Measurements from ENCODE around the gene CDH23.

The CDH23 gene

GRCh38 chr10:71426058-71426605, 29.4 kb downstream of the CDH23 start:
- DNase-seq = no peak

- no peak for DNase-seq
Observed at GRCh38 chr10:71427246-71427645, 30.5 kb downstream of the CDH23 start.

DNA sequence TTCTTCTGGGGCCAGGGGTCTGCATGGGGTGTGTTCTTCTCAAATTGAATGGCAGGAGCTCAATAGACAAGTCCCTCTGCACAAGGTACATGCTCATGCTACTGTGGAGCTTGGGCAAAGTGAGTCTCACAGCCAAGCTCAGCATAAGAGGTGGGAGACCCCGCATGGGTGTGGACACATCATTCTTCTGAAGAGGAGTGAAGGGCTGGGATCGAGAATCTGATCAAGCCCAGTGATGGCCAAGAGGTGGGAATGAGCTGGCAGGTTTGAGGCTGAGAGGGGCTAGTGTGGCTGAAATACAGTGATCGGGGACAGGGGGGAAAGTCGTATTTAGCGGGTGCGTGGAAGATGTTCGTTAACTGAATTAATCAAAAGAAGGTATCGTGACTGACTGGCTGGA, 32.6 kb downstream of the CDH23 start:
- no peak for DNase-seq

DNA sequence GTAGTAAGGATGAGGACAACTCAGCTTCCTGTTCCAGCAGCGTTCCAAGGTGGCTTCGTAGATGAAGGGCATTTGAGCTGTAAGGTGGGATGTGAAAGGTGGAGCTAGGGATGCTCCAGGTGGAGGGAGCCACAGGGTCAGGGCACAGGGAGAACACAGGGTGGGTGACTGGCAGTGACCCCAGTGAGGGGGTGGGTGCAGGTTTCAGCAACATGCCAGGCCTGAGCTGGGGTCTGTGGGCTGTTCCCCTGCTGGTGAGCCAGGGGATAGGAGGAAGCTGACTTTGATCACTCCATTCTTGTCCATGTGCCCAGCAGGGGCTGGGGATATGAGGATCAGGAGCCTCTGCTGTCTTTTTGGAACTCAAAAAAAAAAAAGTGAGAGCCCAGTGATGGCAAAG, 33.2 kb downstream of the CDH23 start:
- DNase-seq = no peak

- DNase-seq = no peak
Observed at GRCh38 chr10:71431239-71432100, 34.8 kb downstream of the CDH23 start.

DNA sequence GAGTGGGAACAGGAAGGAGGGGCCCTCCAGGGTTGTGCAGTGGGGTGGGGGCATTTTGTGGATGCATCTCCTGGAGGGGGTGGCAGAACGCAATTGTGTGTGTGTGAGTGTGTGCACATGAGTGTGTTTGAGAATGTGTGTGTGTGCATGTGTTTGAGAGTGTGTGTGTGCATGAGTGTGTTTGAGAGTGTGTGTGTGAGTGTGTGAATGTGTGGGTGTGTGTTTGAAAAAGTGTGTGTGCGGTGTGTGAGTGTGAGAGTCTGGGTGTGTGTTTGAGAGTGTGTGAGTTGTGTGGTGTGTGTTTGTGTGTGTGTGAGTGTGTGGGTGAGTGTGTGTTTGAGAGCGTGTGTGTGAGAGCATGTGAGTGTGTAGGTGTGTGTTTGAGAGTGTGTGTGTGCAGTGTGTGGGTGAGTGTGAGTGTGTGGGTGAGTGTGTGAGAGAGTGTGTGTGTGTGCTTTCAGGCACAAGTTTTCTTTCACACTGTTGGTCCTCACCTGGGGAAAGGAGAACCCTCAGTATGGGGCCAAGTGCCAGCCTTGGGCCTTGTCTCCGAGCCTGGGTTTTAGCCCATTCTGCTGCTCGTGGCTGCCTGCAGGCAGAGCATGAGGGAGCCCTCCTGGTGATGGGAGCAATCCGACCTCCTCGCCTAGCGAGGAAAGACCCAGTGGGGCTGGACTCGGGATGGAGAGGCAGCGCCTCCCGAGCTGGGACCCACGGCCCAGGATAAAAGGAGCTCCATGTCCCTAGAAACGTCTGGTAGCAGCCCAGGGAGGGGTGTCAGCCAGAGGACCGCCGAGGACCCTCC, 35.6 kb downstream of the CDH23 start:
- DNase-seq = no peak

DNA sequence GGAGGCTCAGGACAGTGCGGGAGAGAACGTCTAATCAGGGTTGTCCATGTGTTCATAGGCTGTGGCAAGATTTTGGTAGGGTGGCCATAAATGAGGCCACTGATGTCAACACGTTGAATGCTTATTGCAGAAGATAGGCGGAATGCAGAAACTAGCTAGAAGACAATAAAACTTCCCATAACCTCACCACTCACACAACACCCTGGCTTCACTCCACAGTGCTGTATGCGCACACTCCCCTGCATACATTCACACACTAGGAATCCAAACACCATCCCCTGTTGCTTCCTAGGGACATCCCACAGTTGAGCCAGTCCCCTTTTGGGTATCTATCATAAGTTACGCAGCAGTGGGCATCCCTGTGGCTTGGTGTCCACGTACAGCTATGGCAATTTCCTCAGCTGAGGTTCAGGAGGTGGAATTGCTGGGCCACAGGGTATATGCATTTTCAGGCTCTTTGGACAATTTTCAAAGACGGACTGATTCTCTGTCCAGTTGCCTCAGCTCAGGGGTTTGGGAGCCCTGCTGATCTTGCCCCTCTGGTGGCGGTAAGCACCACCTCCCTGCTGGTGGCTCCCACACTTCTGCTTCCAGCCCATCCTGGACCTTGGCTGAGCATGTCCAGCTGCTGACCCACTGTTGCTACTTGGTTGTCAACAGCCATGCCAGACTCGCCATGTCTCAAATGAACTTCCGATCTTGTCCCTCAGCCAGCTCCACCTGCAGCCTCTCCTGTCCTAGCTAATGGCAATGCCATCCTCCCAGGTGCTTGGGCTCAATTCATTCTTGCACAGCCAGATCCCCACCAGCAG, 36.4 kb downstream of the CDH23 start:
- no peak for DNase-seq

- DNase-seq = peak; percentile 11
Observed at GRCh38 chr10:71433768-71434744, 37.3 kb downstream of the CDH23 start.

- DNase-seq = no peak
Observed at GRCh38 chr10:71434760-71435394, 38.2 kb downstream of the CDH23 start.

DNA sequence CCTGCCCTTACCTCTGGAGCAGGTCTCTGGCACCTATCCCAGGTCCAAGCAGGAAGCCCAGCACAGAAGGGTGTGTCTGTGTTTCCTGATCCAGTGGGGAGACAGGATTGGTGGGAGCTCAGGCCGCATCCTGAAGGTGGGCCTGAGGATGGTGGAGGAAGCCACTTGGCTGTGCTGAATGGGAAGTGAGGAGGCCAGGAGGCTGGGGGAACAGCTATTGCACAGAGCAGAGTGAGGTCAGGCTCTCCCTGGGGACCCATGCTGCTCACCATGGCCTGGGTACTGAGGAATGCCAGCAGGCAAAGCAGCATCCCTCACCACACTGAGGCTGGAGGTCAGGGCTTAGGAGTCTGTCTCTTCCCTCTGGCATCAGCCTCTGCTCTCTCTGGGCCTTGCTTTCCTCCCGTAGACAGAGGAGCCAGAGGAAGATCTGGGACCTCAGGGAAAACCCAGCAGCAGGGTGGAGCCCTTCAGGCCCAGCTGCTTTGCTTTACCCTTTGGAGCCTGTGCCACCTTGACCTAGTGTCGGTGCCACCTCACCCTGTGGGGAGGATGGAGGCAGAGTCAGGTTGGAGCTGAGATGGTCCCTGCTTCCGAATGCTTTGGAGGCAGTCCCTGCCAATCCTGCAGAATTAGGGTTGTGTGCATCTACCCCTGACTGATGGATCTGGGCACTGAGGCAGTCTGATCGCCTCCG, 39.0 kb downstream of the CDH23 start:
- no peak for DNase-seq

GRCh38 chr10:71436268-71437125, 39.8 kb downstream of the CDH23 start:
- DNase-seq = no peak

- no peak for DNase-seq
Observed at GRCh38 chr10:71437537-71438092, 40.9 kb downstream of the CDH23 start.

DNA sequence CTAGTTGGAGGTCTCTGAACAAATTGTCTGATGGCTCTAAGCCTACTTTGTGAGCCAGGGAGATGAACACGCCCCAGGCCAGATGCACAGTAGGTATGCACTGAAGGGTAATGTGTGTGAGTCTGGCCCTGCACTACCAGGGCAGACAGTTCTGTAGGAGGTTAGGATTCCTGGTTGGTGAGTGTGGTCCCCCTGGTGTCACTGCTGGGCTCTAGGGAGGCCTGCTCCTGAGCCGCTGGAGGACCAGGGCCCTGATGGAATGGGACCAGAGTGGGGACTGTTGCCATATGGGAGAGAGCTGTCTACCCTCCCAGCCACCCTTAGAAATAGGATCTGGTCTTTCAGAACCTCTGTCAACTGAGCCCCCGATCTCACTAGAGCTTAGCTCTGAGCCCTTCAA, 42.0 kb downstream of the CDH23 start:
- no peak for DNase-seq

DNA sequence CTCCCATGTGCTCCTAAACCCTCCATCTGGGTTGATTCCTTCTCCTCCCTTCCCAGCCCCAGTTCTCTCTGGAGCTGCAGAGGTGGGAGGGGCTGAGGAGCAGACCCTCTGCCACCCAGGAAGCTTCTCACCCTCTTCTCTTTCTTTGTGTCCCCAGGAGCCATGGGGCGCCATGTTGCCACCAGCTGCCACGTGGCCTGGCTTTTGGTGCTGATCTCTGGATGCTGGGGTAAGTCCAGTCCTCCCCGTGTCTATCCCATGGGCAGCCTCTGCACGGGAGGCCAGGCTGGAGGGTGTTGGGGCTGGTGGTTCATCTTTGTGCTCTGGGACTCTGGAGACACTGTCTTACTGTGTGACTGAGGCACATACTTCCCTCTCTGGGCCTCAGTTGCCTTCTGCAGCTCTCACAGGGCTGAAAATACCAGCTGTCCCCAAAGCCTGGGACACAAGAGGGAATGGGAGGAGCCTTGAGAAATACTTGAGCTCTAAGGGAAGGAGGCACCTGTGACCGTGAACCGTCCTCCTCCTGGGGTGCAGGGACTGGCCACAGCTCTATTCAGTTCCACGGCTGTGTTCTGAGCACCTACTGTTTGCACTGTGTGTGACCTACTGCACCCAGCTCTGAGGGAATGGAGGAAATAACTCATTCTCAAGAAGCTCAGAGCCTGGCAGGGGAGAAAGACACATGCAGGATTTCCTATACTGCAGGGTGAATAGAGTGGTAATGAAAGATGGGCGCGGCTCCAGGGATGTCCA, 43.1 kb downstream of the CDH23 start:
- no peak for DNase-seq

DNA sequence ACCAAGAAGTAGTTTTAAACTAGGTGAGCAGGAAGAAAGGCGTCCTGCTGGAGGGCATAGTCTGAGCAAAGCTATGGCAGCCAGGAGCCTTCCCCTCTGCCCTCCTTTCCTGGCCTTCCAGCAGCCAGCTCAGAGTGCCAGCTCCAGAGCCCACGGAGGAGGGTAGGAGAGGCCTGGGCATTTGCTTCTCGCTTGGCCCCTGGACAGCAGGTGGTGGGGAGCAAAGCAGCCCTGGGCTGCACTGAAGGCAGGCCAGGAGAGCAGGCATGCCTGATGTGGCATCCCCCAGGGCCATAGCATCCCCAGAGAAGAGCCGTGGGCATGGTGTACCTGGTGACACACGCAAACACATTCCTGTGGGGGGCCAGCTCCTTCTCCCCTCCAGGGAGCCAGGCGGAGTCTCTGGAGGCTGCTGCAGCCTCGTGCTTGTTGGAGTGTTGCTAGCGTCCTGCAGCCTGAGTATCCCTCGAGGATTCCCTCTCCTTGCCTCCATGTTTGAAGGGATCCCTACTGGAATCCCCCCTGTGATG, 43.9 kb downstream of the CDH23 start:
- no peak for DNase-seq

DNA sequence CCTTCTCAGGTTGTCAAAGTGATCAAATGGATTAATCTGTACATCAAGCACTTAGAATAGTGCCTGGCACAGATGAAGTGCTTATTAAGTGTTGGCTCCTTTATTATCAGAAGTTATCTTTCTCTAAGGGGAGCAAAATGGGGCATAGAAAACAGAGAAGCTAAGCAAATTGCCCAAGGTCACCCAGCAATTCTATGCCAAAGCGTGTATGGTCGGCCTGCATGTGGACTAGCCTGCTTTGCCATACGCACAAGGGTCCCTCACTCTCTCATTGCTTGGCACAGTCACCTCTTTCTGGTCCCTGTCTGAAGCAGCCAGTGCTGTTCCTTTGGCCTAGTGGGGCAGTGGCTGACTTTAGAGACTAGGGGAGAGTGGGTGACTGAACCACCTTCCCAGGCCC, 45.3 kb downstream of the CDH23 start:
- no peak for DNase-seq

GRCh38 chr10:71442859-71443570, 46.3 kb downstream of the CDH23 start:
- DNase-seq = no peak
